Measurements from ENCODE around the gene GTF2H2C.

DNA sequence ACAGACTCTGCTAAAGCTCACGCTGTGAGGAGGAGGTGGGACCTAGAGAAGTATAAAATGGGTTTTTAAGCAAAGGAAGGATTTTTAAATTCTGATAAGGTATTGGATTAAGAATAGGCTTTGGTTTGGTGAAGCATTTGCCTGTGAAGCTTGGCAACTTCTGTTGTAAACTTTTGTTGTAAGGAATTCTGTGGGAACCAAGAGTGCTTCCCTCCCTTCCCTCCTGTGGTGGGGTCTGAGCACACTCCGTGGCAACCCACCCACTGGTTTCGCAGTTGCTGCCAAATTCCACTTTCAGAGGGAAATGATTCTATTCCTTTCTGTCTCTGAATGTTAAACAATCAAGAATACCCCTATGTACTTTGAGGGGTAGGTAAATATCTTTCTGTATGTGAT lies 28.6 kb upstream of the GTF2H2C start:
- TF ChIP-seq, protein P1, sequence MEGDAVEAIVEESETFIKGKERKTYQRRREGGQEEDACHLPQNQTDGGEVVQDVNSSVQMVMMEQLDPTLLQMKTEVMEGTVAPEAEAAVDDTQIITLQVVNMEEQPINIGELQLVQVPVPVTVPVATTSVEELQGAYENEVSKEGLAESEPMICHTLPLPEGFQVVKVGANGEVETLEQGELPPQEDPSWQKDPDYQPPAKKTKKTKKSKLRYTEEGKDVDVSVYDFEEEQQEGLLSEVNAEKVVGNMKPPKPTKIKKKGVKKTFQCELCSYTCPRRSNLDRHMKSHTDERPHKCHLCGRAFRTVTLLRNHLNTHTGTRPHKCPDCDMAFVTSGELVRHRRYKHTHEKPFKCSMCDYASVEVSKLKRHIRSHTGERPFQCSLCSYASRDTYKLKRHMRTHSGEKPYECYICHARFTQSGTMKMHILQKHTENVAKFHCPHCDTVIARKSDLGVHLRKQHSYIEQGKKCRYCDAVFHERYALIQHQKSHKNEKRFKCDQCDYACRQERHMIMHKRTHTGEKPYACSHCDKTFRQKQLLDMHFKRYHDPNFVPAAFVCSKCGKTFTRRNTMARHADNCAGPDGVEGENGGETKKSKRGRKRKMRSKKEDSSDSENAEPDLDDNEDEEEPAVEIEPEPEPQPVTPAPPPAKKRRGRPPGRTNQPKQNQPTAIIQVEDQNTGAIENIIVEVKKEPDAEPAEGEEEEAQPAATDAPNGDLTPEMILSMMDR (IDR thresholded peaks at IDR 0.05): no peak
- TF ChIP-seq POLR2A (IDR thresholded peaks at IDR 0.05) (no peak), POLR2AphosphoS5 (IDR thresholded peaks at IDR 0.05) (no peak)
